ENCODE measurements around the gene GALNTL6. TPM values are rescaled to one million over a fixed set of nuclear protein-coding genes. Genes with fewer than 3 reads are reported as not detected.

GALNTL6 gene
- total RNA-seq, 1 donor from 2014 or later = 1.7 TPM

DNA sequence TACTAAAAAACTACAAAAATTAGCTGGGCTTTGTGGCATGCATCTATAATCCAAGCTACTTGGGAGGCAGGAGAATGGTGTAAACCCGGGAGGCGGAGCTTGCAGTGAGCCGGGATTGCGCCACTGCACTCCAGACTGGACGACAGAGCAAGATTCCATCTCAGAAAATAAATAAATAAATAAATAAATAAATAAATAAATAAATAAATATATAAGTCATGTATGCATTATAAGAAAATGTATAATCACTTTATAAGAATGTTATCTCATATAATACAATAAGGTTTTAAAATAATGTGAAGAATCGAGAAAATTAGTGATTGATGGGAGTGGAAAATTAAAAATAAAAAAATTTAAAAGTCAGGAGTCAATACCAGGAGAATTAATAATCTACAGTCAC, 127.5 kb downstream of the GALNTL6 start:
- TF ChIP-seq, protein P1, sequence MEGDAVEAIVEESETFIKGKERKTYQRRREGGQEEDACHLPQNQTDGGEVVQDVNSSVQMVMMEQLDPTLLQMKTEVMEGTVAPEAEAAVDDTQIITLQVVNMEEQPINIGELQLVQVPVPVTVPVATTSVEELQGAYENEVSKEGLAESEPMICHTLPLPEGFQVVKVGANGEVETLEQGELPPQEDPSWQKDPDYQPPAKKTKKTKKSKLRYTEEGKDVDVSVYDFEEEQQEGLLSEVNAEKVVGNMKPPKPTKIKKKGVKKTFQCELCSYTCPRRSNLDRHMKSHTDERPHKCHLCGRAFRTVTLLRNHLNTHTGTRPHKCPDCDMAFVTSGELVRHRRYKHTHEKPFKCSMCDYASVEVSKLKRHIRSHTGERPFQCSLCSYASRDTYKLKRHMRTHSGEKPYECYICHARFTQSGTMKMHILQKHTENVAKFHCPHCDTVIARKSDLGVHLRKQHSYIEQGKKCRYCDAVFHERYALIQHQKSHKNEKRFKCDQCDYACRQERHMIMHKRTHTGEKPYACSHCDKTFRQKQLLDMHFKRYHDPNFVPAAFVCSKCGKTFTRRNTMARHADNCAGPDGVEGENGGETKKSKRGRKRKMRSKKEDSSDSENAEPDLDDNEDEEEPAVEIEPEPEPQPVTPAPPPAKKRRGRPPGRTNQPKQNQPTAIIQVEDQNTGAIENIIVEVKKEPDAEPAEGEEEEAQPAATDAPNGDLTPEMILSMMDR (conservative IDR thresholded peaks at IDR 0.05) = no peak
- no peak overlapping the region for H3K27ac Mint-ChIP-seq
- H3K9me3 Mint-ChIP-seq = no peaks in the 10 kb centered on the region
- no peaks in the 10 kb centered on the region for H3K4me1 Mint-ChIP-seq (ENCODE audit: unreplicated experiment)
- H3K27me3 Mint-ChIP-seq = no peaks in the 10 kb centered on the region
- DNase-seq (ENCODE audit: extremely low spot score, unreplicated experiment) = no peak
- no peak overlapping the region for H3K4me3 Mint-ChIP-seq
- no peaks in the 10 kb centered on the region for H3K36me3 Mint-ChIP-seq

DNA sequence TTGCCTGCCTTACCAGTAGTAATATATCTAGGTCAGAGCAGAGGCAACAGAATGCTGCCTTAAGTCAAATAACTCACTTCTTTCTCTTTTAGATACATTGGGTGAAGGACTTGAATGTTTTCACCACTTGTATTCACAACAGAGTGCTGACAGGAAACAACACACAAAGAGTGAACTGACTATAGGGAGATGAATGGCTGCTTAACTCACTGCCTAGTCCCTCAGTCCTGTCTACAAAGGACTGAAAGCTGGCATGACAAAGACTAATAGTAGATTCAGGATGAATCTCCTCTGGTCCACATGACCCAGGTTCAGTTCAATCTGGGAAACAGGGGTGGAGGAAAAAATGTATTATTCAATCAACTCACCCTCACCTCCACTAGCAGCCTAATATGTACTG, 134.2 kb downstream of the GALNTL6 start:
- no peak for DNase-seq (ENCODE audit: extremely low spot score, unreplicated experiment)
- TF ChIP-seq, protein P1 (conservative IDR thresholded peaks at IDR 0.05) = no peak
- H3K4me3 Mint-ChIP-seq = no peak overlapping the region
- no peaks in the 10 kb centered on the region for H3K36me3 Mint-ChIP-seq
- H3K27ac Mint-ChIP-seq = no peak overlapping the region
- H3K4me1 Mint-ChIP-seq (ENCODE audit: unreplicated experiment) = no peaks in the 10 kb centered on the region
- H3K9me3 Mint-ChIP-seq = no peaks in the 10 kb centered on the region
- no peaks in the 10 kb centered on the region for H3K27me3 Mint-ChIP-seq

DNA sequence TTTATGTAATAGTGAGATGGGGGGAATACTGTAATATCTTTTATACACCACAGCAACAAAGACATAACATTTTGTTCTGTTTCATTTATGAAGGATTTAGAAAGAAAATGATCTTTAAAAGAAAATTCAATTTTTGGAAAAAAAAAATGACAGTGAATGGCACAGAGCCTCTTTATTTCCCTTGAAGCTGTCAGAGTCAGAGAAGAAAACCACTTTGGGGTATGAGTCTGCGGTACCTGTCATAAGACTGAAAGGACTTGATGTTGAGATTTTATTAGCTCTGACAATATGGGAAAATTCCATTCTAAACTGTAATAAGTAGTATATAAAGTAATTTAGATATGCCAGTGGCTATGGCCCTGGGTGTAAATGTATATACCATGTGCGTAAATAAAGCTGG, 134.8 kb downstream of the GALNTL6 start:
- H3K4me3 Mint-ChIP-seq = no peak overlapping the region
- H3K36me3 Mint-ChIP-seq = no peaks in the 10 kb centered on the region
- no peaks in the 10 kb centered on the region for H3K9me3 Mint-ChIP-seq
- no peak for DNase-seq (ENCODE audit: extremely low spot score, unreplicated experiment)
- no peaks in the 10 kb centered on the region for H3K4me1 Mint-ChIP-seq (ENCODE audit: unreplicated experiment)
- TF ChIP-seq, protein P1 (conservative IDR thresholded peaks at IDR 0.05) = no peak
- H3K27me3 Mint-ChIP-seq = no peaks in the 10 kb centered on the region
- H3K27ac Mint-ChIP-seq = no peak overlapping the region

DNA sequence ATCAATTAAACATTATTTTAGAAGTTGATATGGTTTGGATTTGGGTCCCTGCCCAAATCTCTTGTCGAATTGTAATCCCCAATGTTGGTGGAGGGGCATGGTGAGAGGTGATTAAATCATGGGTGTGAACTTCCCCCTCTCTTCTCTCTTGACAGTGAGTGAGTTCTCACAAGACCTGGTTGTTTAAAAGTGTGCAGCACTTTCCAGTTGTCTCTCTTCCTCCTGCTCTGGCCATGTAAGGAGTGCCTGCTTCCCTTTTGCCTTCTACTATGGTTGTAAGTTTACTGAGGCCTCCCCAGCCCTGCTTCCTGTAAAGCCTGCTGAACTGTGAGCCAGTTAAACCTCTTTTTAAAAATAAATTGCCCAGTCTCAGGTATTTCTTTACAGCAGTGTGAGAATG, 141.4 kb downstream of the GALNTL6 start:
- Mint-ChIP-seq H3K27me3 (no peaks in the 10 kb centered on the region), H3K9me3 (no peaks in the 10 kb centered on the region), H3K4me3 (no peak overlapping the region), H3K27ac (no peak overlapping the region), H3K4me1 (ENCODE audit: unreplicated experiment) (no peaks in the 10 kb centered on the region), H3K36me3 (no peaks in the 10 kb centered on the region)
- TF ChIP-seq, protein P1 (conservative IDR thresholded peaks at IDR 0.05) = no peak
- no peak for DNase-seq (ENCODE audit: extremely low spot score, unreplicated experiment)

DNA sequence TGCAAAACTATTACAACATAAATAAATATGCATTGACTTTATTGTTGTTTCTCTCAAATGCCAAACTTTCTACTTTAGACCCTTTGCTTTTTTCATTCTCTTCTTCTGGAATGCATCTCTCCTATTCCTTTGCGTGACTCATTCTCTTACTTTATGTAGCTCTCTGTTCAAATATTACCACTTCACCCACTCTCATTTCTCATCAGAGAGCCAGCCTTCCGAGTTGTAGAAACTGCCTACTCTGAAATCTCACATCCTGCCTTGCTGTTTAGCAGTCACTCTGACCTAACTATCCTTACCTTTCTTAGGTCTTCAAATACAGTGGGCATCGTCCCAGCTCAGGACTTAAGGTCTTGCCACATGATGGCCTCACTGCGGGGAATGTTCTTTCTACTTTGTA, 143.5 kb downstream of the GALNTL6 start:
- no peak for DNase-seq (ENCODE audit: extremely low spot score, unreplicated experiment)
- H3K27ac Mint-ChIP-seq = no peak overlapping the region
- no peak overlapping the region for H3K4me3 Mint-ChIP-seq
- H3K4me1 Mint-ChIP-seq (ENCODE audit: unreplicated experiment) = no peaks in the 10 kb centered on the region
- peaks cover 3% of the 10 kb centered on the region for H3K9me3 Mint-ChIP-seq
- H3K36me3 Mint-ChIP-seq = no peaks in the 10 kb centered on the region
- no peaks in the 10 kb centered on the region for H3K27me3 Mint-ChIP-seq
- TF ChIP-seq, protein P1 (conservative IDR thresholded peaks at IDR 0.05) = no peak

DNA sequence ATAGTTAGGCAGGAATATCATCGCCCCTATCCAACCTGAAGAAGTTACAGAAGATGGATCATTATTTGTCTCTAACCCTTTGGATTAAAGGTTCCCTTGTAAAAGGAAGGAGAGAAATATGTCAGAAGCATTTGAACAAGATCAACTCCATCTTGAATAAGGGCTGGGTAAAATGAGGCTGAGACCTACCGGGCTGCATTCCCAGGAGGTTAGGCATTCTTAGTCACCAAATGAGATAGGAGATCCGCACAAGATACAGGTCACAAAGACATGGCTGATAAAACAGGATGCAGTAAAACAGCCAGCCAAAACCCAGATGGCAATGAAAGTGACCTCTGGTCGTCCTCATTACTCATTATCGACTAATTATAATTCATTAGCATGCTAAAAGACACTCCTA, 148.9 kb downstream of the GALNTL6 start:
- Mint-ChIP-seq H3K4me1 (ENCODE audit: unreplicated experiment) (no peaks in the 10 kb centered on the region), H3K27ac (no peak overlapping the region), H3K36me3 (no peaks in the 10 kb centered on the region), H3K9me3 (peaks cover 7% of the 10 kb centered on the region), H3K27me3 (no peaks in the 10 kb centered on the region), H3K4me3 (no peak overlapping the region)
- no peak for DNase-seq (ENCODE audit: extremely low spot score, unreplicated experiment)
- TF ChIP-seq, protein P1 (conservative IDR thresholded peaks at IDR 0.05) = no peak
